ENCODE measurements around the gene MCF2L2. TPM values are rescaled to one million over a fixed set of nuclear protein-coding genes. Genes with fewer than 3 reads are reported as not detected.
"Not testable (repeated sequence)": the region's sequence is repeated elsewhere in the genome, so short reads cannot be mapped to it uniquely, and the experiment has no call there.

MCF2L2 gene
- total and polyA plus RNA-seq, 2 donors (not counting 1 experiment from before 2014, with no cell fraction given) = 0.03 to 1.6 TPM

DNA sequence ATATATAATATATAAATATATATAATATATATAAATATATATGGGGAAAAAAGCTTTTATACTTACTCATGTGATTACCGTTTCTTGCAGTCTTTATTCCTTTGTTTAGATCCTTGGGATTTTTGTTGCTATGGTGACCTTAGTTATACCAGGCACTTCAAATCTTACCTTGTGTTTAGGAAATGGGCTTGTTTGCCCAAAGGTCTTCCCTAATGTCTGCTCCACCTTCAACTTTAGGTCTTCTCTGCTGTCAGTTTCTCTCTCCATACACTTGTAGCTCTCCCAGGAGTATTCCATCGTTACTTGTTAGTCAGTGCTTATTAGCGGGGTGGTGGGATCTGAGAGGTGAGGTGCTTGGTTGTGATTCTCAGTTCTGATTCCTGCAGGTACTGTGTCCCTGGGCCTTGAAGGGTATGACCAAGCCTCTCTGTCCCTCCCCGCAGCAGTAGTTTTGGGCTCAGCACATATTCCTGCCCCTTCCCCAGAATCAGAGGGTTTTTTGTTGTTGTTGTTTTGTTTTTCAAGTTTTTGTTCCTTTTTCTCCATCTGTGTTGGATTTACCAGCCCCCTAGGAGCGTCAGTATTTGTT, 256.3 kb downstream of the MCF2L2 start:
- no peak overlapping the region for H3K4me3 Mint-ChIP-seq
- ATAC-seq (ENCODE audit: low read depth) = no peak
- no peak for DNase-seq
- Histone ChIP-seq H3K4me2 (replicated peaks; ENCODE audit: low read depth, low read length, poor library complexity, severe bottlenecking) (no peak overlapping the region), H2AFZ (ENCODE audit: insufficient read depth, low read depth, low read length, poor library complexity, severe bottlenecking) (no peak overlapping the region), H3K4me3 (ENCODE audit: control extremely low read depth in 1 of 5, extremely low read depth in 1 of 5, insufficient read depth in 1 of 5, low read depth in 2 of 5, low read length in 4 of 5) (no peak overlapping the region), H3K27ac (ENCODE audit: low read length in 2 of 2) (no peak overlapping the region), H3K36me3 (replicated peaks in 1 of 2; ENCODE audit: control extremely low read depth in 1 of 2, control insufficient read depth in 1 of 2, extremely low read depth in 1 of 2, insufficient read depth in 2 of 2, low read length in 1 of 2) (no peaks in the 10 kb centered on the region), H3K79me2 (ENCODE audit: control insufficient read depth, insufficient read depth, low read length) (no peaks in the 10 kb centered on the region), H3K9me3 (ENCODE audit: control extremely low read depth in 1 of 3, control insufficient read depth in 2 of 3, insufficient read depth in 1 of 3, low read length in 2 of 3) (peaks cover 0 to 22% (median 1%) of the 10 kb centered on the region in 3 donors), H4K20me1 (ENCODE audit: control insufficient read depth, insufficient read depth, low read length, poor library complexity, severe bottlenecking) (no peaks in the 10 kb centered on the region), H3K9ac (ENCODE audit: low read length) (no peak overlapping the region), H3K4me1 (ENCODE audit: control insufficient read depth in 2 of 2, insufficient read depth in 2 of 2, low read length in 2 of 2) (peaks cover 0 to 13% of the 10 kb centered on the region in 2 donors), H3K27me3 (replicated peaks in 1 of 4; ENCODE audit: control extremely low read depth in 1 of 4, control insufficient read depth in 3 of 4, insufficient read depth in 4 of 4, low read length in 3 of 4) (peaks cover 0 to 68% (median 44%) of the 10 kb centered on the region in 4 experiments)
- peaks cover 81% of the 10 kb centered on the region for H3K27me3 Mint-ChIP-seq
- TF ChIP-seq EZH2 (IDR thresholded peaks at IDR 0.05; ENCODE audit: borderline replicate concordance, insufficient read depth, low read depth, low read length, poor library complexity, severe bottlenecking) = no peak
- TF ChIP-seq, protein P1, sequence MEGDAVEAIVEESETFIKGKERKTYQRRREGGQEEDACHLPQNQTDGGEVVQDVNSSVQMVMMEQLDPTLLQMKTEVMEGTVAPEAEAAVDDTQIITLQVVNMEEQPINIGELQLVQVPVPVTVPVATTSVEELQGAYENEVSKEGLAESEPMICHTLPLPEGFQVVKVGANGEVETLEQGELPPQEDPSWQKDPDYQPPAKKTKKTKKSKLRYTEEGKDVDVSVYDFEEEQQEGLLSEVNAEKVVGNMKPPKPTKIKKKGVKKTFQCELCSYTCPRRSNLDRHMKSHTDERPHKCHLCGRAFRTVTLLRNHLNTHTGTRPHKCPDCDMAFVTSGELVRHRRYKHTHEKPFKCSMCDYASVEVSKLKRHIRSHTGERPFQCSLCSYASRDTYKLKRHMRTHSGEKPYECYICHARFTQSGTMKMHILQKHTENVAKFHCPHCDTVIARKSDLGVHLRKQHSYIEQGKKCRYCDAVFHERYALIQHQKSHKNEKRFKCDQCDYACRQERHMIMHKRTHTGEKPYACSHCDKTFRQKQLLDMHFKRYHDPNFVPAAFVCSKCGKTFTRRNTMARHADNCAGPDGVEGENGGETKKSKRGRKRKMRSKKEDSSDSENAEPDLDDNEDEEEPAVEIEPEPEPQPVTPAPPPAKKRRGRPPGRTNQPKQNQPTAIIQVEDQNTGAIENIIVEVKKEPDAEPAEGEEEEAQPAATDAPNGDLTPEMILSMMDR (IDR thresholded peaks at IDR 0.05) = no peak
- ChIA-PET POLR2A (no interaction called here), CTCF (interaction anchor here (1.0 kb wide), 1 partner anchor 215 kb away, joined by 3 read pairs; no protein-coding TSS in a partner anchor)
- H3K9me3 Mint-ChIP-seq (ENCODE audit: insufficient read depth) = peaks cover 3% of the 10 kb centered on the region
- H3K27ac Mint-ChIP-seq = no peak overlapping the region
- intact Hi-C loops (cut with micrococcal nuclease) = no loop called here
- 100% methylated on average over 1 of the region's 5 CpGs for WGBS (ENCODE audit: insufficient coverage)
- H3K4me1 Mint-ChIP-seq = no peaks in the 10 kb centered on the region

- CTCF ChIA-PET = interaction anchor here (0.6 to 1.3 kb wide), 3 partner anchors 24 to 265 kb away, joined by 3 to 4 read pairs (median 3); no protein-coding TSS in a partner anchor
- H4K20me1 ChIP-seq (ENCODE audit: control insufficient read depth, insufficient read depth, low read length, poor library complexity, severe bottlenecking); H3K9ac ChIP-seq (ENCODE audit: low read length); H3K4me3 ChIP-seq (ENCODE audit: control extremely low read depth in 1 of 5, extremely low read depth in 1 of 5, insufficient read depth in 1 of 5, low read depth in 2 of 5, low read length in 4 of 5); POLR2A ChIA-PET; H3K27ac Mint-ChIP-seq; intact Hi-C loops (cut with micrococcal nuclease); H3K4me3 Mint-ChIP-seq; H3K4me1 Mint-ChIP-seq; H3K27ac ChIP-seq (ENCODE audit: low read length in 2 of 2); H3K36me3 ChIP-seq (replicated peaks in 1 of 2; ENCODE audit: control extremely low read depth in 1 of 2, control insufficient read depth in 1 of 2, extremely low read depth in 1 of 2, insufficient read depth in 2 of 2, low read length in 1 of 2); H2AFZ ChIP-seq (ENCODE audit: insufficient read depth, low read depth, low read length, poor library complexity, severe bottlenecking); DNase-seq; ATAC-seq (ENCODE audit: low read depth); H3K79me2 ChIP-seq (ENCODE audit: control insufficient read depth, insufficient read depth, low read length); H3K9me3 Mint-ChIP-seq (ENCODE audit: insufficient read depth); H3K4me2 ChIP-seq (replicated peaks; ENCODE audit: low read depth, low read length, poor library complexity, severe bottlenecking); H3K4me1 ChIP-seq (ENCODE audit: control insufficient read depth in 2 of 2, insufficient read depth in 2 of 2, low read length in 2 of 2): not testable (repeated sequence)
- H3K27me3 Mint-ChIP-seq = peaks cover 66% of the 10 kb centered on the region
- peaks cover 3 to 46% (median 10%) of the 10 kb centered on the region in 3 donors for H3K9me3 ChIP-seq (ENCODE audit: control extremely low read depth in 1 of 3, control insufficient read depth in 2 of 3, insufficient read depth in 1 of 3, low read length in 2 of 3)
- no CpG with 5 or more reads among the region's 1 CpG for WGBS (ENCODE audit: insufficient coverage)
- peaks cover 0 to 69% (median 37%) of the 10 kb centered on the region in 4 experiments for H3K27me3 ChIP-seq (replicated peaks in 1 of 4; ENCODE audit: control extremely low read depth in 1 of 4, control insufficient read depth in 3 of 4, insufficient read depth in 4 of 4, low read length in 3 of 4)
Measured at GRCh38 chr3:183167975-183168374, 260.4 kb downstream of the MCF2L2 start.

All from B cell (primary cell).